Activated B cell treated with CpG ODN at 0.5 μM for 24 hours (primary cell): ENCODE results near the gene OR7D4. TPM values are rescaled to one million over a fixed set of nuclear protein-coding genes. Genes with fewer than 3 reads are reported as not detected.

ENCODE experiments used
- ATAC-seq: fragments of 200-7000 bp; cut with Tn5 transposase; one replicate; pipeline ENCODE4 v1.10.0; 2021; ENCODE audit warnings: low read depth, mild to moderate bottlenecking, moderate library complexity
- CTCF ChIA-PET: fragments of 350-600 bp; sonication (Branson Sonifier 250); formaldehyde crosslinking; loops from one replicate; lab custom pipeline; 2021; ENCODE audit warnings: antibody characterized with exemption; lab: Charles Lee
- POLR2A ChIA-PET: fragments of 350-600 bp; sonication (Branson Sonifier 250); formaldehyde crosslinking; loops from one replicate; lab custom pipeline; 2021; ENCODE audit warnings: antibody characterized with exemption; lab: Charles Lee
- DNase-seq: peaks from one replicate; pipeline ENCODE4 v3.0.0; 2022
- H3K27ac Mint-ChIP-seq: one replicate; pipeline ENCODE4 v1.8.0; 2020; ENCODE audit warnings: mixed read lengths
- H3K27me3 Mint-ChIP-seq: one replicate; pipeline ENCODE4 v1.8.0; 2021; ENCODE audit warnings: mixed read lengths
- H3K36me3 Mint-ChIP-seq: one replicate; pipeline ENCODE4 v1.8.0; 2021; ENCODE audit warnings: low read depth, mixed read lengths
- H3K4me1 Mint-ChIP-seq: one replicate; pipeline ENCODE4 v1.8.0; 2021; ENCODE audit warnings: mixed read lengths
- H3K4me3 Mint-ChIP-seq: one replicate; pipeline ENCODE4 v1.8.0; 2020; ENCODE audit warnings: mild to moderate bottlenecking, mixed read lengths
- H3K9me3 Mint-ChIP-seq: one replicate; pipeline ENCODE4 v1.8.0; 2020; ENCODE audit warnings: mixed read lengths
- intact Hi-C: fragments of 100-400 bp; cut with micrococcal nuclease; formaldehyde crosslinking; loops from one replicate; pipeline ENCODE4 v1.15.1; 2024
- total RNA-seq: library from RNA; stranded (reverse); gene quantifications from 2 replicates; pipeline ENCODE4 v1.2.3, GENCODE V29; 2022
- TF ChIP-seq, protein P1 (sequence below): fragments of 200-600 bp; IDR thresholded peaks from one replicate; pipeline ENCODE4 v1.8.0; 2022; ENCODE audit warnings: antibody characterized with exemption, mild to moderate bottlenecking

OR7D4 gene
- total RNA-seq, 1 donor from 2014 or later = not detected

DNA sequence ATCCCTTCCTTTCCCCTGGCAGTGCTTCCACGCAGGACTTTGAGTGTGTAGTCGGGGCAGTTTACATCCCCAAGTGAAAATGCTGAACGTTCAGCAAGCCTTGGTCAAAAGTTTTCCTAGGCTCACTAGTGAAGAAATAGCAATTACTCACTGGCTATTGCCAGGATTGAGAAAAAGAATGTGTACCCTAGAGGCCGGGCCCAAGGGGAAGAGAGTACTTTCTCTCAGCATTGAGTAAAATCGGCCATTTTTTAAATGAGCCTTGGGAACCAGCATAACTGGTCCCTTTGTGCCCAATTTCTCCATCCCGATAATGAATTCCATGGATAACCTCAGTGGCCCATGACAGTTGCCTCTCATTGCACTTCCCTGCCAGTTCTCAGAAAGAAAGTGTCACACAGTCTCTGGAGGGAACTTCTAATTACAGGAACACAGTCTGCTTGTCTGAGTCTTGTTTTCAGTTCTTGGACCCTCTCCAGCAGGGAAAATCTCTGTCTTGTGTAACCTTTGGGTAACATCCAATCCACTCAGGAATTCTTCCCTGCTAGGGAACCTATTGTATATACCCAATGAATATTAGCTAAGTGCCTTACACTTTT lies 47.9 kb downstream of the OR7D4 start:
- Mint-ChIP-seq H3K4me1 (no peaks in the 10 kb centered on the region), H3K9me3 (no peaks in the 10 kb centered on the region), H3K36me3 (peaks cover 14% of the 10 kb centered on the region), H3K4me3 (no peak overlapping the region), H3K27ac (no peak overlapping the region), H3K27me3 (no peaks in the 10 kb centered on the region)
- ATAC-seq = no peak
- CTCF ChIA-PET = no interaction called here
- TF ChIP-seq, protein P1, sequence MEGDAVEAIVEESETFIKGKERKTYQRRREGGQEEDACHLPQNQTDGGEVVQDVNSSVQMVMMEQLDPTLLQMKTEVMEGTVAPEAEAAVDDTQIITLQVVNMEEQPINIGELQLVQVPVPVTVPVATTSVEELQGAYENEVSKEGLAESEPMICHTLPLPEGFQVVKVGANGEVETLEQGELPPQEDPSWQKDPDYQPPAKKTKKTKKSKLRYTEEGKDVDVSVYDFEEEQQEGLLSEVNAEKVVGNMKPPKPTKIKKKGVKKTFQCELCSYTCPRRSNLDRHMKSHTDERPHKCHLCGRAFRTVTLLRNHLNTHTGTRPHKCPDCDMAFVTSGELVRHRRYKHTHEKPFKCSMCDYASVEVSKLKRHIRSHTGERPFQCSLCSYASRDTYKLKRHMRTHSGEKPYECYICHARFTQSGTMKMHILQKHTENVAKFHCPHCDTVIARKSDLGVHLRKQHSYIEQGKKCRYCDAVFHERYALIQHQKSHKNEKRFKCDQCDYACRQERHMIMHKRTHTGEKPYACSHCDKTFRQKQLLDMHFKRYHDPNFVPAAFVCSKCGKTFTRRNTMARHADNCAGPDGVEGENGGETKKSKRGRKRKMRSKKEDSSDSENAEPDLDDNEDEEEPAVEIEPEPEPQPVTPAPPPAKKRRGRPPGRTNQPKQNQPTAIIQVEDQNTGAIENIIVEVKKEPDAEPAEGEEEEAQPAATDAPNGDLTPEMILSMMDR = no peak
- intact Hi-C loops = no loop called here
- no peak for DNase-seq
- POLR2A ChIA-PET = no interaction called here

DNA sequence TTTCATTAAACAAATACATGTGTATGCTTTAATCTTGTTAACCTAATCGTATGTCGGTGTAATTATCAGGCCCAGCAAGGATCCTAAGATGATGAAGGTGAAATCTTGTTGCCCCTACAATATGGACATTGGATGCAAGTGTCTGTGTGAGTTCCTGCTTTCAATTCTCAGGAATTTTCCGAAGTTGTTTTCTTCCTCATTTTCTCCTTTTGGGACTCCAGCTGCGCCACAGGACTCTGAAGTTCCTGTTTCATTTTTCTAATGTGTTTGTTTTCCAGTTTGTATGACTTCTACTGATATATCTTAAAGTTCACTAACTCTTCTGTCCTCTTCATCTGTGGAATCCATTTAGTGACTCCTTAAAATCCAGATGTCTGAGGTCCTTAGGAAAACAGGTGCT lies 52.5 kb downstream of the OR7D4 start:
- no peak overlapping the region for H3K27ac Mint-ChIP-seq
- no peak for DNase-seq
- intact Hi-C loops = no loop called here
- no peaks in the 10 kb centered on the region for H3K9me3 Mint-ChIP-seq
- no peaks in the 10 kb centered on the region for H3K27me3 Mint-ChIP-seq
- no peak overlapping the region for H3K4me3 Mint-ChIP-seq
- POLR2A ChIA-PET = no interaction called here
- no peak for ATAC-seq
- H3K36me3 Mint-ChIP-seq = peaks cover 53% of the 10 kb centered on the region
- TF ChIP-seq, protein P1 = no peak
- no peaks in the 10 kb centered on the region for H3K4me1 Mint-ChIP-seq
- CTCF ChIA-PET = no interaction called here

DNA sequence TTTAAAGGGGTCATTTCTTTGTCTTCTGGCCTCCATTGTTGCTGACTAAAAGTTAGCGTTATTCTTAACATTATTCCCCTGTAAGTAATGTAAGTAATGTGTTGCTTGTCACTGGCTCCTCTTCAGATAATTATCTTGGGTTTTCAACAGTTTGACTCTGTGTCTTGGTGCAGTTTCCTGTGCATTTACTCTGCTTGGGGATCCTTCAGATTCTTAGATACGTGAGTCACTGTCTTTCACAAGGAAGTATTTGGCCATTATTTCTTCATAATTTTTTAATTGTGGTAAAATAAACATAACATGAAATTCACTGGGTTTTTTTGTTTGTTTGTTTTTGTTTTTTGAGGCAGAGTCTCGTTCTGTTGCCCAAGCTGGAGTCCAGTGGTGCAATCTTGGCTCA lies 54.1 kb downstream of the OR7D4 start:
- no peak overlapping the region for H3K27ac Mint-ChIP-seq
- CTCF ChIA-PET = no interaction called here
- ATAC-seq (no peak), DNase-seq (no peak)
- TF ChIP-seq, protein P1 = no peak
- peaks cover 69% of the 10 kb centered on the region for H3K36me3 Mint-ChIP-seq
- H3K27me3 Mint-ChIP-seq = no peaks in the 10 kb centered on the region
- POLR2A ChIA-PET = no interaction called here
- H3K4me1 Mint-ChIP-seq = no peaks in the 10 kb centered on the region
- intact Hi-C loops = no loop called here
- H3K9me3 Mint-ChIP-seq = no peaks in the 10 kb centered on the region
- H3K4me3 Mint-ChIP-seq = no peak overlapping the region

DNA sequence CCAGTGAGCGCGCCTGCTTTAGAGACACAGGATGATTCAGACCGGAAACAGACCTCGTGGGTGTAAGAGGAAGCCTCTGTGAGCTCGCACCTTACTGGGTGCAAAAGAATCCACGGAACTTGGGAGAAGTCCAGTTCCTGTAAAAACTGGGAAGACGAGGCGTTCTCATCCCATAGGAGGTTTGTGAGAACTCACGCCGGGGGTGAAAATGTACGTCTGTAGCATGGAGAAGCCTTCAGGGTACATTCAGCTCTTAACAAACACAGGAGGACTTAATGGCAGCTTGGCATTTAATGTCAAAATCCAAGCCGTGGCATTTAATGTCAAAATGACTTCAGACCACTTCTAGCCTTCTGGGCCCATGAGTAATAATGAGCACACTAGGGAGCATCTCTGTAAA lies 58.0 kb downstream of the OR7D4 start:
- no peaks in the 10 kb centered on the region for H3K27me3 Mint-ChIP-seq
- TF ChIP-seq, protein P1 = no peak
- DNase-seq (no peak), ATAC-seq (no peak)
- peaks cover 92% of the 10 kb centered on the region for H3K36me3 Mint-ChIP-seq
- POLR2A ChIA-PET = no interaction called here
- H3K27ac Mint-ChIP-seq = no peak overlapping the region
- CTCF ChIA-PET = no interaction called here
- H3K4me1 Mint-ChIP-seq = peaks cover 18% of the 10 kb centered on the region
- no peaks in the 10 kb centered on the region for H3K9me3 Mint-ChIP-seq
- H3K4me3 Mint-ChIP-seq = no peak overlapping the region
- intact Hi-C loops = no loop called here

Other genes starting within 250 kb of the OR7D4 start
- gene MUC16, start 209.2 kb downstream of the OR7D4 start, total RNA-seq = 0.15 and 0.16 TPM in 2 replicates
- not detected in 2 replicates for gene OR1M1, start 132.5 kb downstream of the OR7D4 start, total RNA-seq
- gene OR7G2, start 112.1 kb downstream of the OR7D4 start, total RNA-seq = not detected in 2 replicates
- not detected in 2 replicates for gene OR7G1, start 103.8 kb downstream of the OR7D4 start, total RNA-seq
- gene OR7G3, start 92.6 kb downstream of the OR7D4 start, total RNA-seq = not detected in 2 replicates
- gene ZNF317, start 79.2 kb downstream of the OR7D4 start, total RNA-seq = 64.4 and 65.8 TPM in 2 replicates
- gene OR7D2, start 40.6 kb downstream of the OR7D4 start, total RNA-seq = not detected in 2 replicates
- not detected in 2 replicates for gene OR7E24, start 31.3 kb upstream of the OR7D4 start, total RNA-seq
- 10.3 and 11.7 TPM in 2 replicates for gene ZNF699, start 90.2 kb upstream of the OR7D4 start, total RNA-seq
- 22.0 and 22.8 TPM in 2 replicates for gene ZNF559, start 104.6 kb upstream of the OR7D4 start, total RNA-seq
- 1.3 and 1.4 TPM in 2 replicates for gene ZNF177, start 143.4 kb upstream of the OR7D4 start, total RNA-seq
- 43.7 and 50.3 TPM in 2 replicates for gene ZNF266, start 216.0 kb upstream of the OR7D4 start, total RNA-seq